GM19452 (cell line): ENCODE results near the gene MCTP1.
A peak's percentile ranks its signal among the peaks of the same experiment; 100 is the strongest.
"Not testable (repeated sequence)": the region's sequence is repeated elsewhere in the genome, so short reads cannot be mapped to it uniquely, and the experiment has no call there.

Experiments
- ATAC-seq: cut with Tn5 transposase; IDR thresholded peaks from one replicate; pipeline ENCODE4 v1.9.1; 2021; ENCODE audit not compliant: unreplicated experiment

The MCTP1 gene

GRCh38 chr5:95035891-95036685 is 248.8 kb downstream of the MCTP1 start:
- peak; percentile 61 for ATAC-seq

GRCh38 chr5:95032801-95033200 is 252.1 kb downstream of the MCTP1 start:
- ATAC-seq = no peak

DNA sequence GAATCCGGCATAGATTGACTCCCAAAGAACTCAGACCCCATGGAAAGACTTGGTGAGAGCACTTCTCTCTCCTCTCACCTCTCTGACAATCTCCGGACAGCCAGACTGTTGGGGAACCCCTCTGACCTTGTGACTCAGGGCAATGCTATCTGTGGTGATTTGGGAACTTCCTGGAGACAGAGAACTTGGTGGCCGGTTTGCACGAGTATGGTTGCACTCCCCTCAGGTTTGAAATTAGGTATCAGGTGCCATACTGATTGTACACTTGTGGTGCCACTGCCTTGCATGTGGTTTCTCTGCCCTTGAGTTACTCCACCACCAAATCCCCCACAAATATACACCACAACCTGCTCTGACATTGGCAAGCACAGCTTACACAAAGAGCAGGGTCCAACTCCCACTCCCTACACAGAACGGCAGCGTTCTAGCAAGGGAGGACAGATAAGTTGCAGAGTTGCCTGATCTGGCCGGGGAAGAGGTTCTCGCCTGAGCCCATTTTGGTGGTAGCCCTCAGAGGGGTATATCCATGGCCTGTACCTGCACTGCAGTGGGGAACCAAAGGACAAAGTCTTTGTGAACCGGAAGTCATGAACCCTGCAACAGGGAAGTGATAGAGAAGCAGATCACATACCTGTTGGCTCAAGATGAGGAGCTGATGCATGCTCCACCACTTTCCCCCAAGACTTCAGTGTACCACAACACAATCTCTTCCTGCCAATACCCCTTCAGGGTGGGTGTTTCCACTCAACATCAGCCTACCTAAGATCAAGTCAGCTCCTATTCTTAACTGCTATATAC is 255.1 kb downstream of the MCTP1 start:
- peak; percentile 45 for ATAC-seq

DNA sequence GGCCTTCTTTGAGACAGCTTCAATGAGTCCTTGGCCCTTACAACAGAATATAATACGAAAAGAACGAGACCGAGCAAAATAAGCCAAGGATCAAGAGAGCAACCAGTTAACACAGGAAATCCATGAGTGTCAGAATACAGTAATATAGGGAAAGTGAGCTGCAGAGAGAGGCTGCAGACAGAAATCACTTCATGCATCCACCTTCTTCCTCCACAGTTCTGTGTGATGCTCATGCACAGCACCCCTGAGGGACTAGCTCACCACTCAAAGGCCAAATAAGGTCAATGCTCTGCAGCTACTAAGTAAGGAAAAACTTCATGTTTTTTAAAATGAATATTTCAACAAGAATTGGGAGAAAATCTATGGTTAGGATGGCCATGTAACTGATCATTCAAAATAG is 257.1 kb downstream of the MCTP1 start:
- peak; percentile 34 for ATAC-seq

GRCh38 chr5:95027151-95027721 is 257.7 kb downstream of the MCTP1 start:
- ATAC-seq = peak; percentile 30

DNA sequence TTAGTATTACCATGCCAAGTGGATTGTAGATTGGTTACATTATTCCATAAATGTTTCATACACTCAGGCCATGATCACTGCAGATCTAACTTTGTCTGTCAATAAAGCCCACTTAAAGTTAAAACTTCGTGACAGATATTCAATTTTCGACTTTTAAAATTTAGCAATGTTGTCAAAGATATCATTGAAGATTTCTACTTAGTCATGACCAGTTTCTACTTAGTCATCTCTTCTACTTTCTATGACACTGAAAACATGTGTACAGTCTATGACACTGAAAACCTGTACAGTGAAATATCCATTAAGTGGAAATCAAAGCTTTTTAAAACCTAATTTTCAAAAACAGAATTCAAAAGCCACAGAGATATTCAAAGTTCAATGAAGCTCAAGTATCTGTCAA is 258.2 kb downstream of the MCTP1 start:
- ATAC-seq = no peak

GRCh38 chr5:95022967-95023695 is 261.8 kb downstream of the MCTP1 start:
- ATAC-seq = peak; percentile 65

- ATAC-seq = no peak
Observed at GRCh38 chr5:95020345-95020744, 264.5 kb downstream of the MCTP1 start.

GRCh38 chr5:95018946-95019345 is 265.9 kb downstream of the MCTP1 start:
- ATAC-seq = no peak

- ATAC-seq = no peak
Observed at GRCh38 chr5:95018511-95018910, 266.4 kb downstream of the MCTP1 start.

DNA sequence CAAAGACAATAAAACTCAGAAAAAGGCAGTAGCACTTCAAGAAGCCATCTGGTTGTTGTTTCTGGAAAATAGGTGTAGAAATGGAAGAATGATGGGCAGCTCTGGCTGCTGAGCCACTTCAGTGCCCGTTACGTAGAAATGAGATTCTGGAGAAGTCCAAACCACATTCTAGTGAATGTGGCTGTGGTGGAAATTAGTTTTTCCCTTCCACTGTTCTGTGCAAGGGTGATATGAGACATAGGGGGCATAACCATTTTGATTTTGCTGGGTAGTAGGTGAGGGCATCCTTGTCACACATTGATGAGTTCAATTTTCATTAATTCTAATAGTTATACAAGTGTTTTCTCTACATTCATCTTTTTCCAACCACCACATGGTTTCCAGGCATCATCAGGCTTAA is 275.1 kb downstream of the MCTP1 start:
- no peak for ATAC-seq

GRCh38 chr5:95007921-95008597 is 276.8 kb downstream of the MCTP1 start:
- ATAC-seq = peak; percentile 81

DNA sequence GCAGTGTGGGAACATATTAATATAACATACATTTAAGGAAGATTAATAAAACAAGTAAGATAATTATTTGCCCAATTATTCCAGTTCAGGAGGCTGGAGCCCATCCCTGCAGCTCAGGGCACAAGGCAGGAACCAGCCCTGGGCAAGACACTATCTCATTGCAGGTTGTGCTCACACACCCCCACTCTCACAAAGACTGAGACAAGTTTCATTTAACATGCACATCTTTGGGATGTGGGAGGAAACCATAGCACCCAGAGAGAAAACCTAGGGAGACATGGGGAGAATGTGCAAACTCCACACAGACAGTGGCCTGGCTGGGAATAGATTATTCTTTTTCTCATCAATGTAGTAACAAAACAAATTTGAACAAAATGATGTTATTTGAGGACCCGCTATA is 279.1 kb downstream of the MCTP1 start:
- ATAC-seq = no peak

GRCh38 chr5:94998670-94999069 is 286.2 kb downstream of the MCTP1 start:
- ATAC-seq = no peak

DNA sequence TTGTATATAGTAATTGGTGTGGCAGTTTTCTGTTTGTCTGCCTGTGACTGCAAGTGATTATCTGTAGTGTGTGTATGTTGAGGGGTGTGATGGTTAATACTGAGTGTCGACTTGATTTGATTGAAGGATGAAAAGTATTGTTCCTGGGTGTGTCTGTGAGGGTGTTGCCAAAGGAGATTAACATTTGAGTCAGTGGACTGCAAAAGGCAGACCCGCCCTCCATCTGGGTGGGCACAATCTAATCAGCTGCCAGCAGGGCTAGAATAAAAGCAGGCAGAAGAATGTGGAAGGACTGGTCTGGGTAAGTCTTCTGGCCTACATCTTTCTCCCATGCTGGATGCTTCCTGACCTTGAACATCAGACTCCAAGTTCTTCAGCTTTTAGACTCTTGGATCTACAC is 290.4 kb downstream of the MCTP1 start:
- ATAC-seq = not testable (repeated sequence)

DNA sequence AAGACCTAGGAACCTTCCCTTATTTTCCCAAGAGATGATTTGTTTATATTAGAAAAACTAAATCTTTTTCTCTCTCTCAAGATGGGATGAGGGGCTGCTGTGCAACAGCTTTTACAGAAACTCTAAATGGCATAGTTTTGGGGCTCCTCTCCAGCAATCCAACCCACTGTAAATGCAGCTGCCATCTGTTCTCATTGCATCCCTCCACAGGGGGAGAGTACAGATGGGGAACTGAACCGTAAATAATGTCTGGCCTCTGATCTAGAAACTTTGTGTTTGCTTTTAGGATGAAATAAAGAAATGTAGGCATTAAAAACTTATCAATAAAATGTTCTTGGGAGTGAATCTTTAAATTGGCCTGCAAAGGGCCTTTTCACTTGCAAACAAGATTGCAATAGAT is 291.4 kb downstream of the MCTP1 start:
- ATAC-seq = no peak

DNA sequence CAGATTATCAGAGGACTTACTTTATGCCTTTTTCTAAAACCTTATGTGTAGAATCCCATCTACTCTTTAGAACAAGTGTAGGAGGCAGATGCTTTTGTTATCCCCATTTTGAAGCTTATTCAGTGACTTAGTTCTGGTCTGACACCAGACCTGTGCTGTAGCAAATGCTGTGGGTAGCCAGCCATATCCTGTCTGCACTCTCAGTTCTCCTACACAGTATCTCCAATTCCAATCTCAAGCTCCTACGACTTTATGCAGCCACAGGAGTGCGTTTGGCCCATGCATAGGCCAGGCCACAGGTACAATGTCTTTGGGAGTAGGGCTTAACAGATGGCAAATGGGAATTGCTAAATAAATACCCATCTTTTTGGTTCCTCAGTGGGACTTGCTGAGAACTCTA is 292.6 kb downstream of the MCTP1 start:
- ATAC-seq = peak; percentile 77

GRCh38 chr5:94983861-94984535 is 300.9 kb downstream of the MCTP1 start:
- ATAC-seq = no peak

- no peak for ATAC-seq
Observed at GRCh38 chr5:94977437-94977836, 307.5 kb downstream of the MCTP1 start.

DNA sequence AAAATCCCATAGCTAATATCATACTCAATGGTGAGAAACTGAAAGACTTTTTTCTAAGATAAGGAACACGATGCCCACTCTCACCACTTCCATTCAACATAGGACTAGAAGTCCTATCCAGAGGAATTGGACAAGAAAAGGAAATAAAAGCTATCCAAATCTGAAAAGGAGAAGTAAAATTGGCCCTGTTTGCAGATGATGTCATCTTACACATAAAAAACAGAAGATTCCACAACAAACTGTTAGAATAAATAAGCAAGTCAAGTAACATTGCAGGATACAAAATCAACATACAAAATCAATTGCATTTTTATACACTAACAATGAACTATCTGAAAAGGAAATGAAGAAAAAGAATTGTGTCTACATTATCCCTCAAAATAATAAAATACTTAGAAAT is 308.0 kb downstream of the MCTP1 start:
- no peak for ATAC-seq
